Upper lobe of left lung (tissue), 4 donors: ENCODE results near the gene MNS1.

Source experiments
- CTCF ChIP-seq, 6 experiments: fragments of 450-650 bp in 4 of 6; fragments of 200-600 bp in 2 of 6; sonication (generic) in 2 of 6; IDR thresholded peaks; one replicate each; pipeline ENCODE4 v1.5.1; 2016 to 2019; ENCODE audit warnings: antibody characterized with exemption in 6 of 6
- POLR2A ChIP-seq, 4 donors: fragments of 450-650 bp; IDR thresholded peaks; one replicate each; pipeline ENCODE4 v1.5.1; 2016 to 2017; ENCODE audit warnings: antibody characterized with exemption in 4 of 4, mild to moderate bottlenecking in 2 of 4

GRCh38 chr15:56495533-56495932, 30.6 kb upstream of the MNS1 start:
- TF ChIP-seq CTCF (IDR thresholded peaks at IDR 0.05) (no peak), POLR2A (IDR thresholded peaks at IDR 0.05) (no peak)
